GM18873 (cell line): ENCODE results near the gene HOXA5.

Experiments used
- ATAC-seq: cut with Tn5 transposase; IDR thresholded peaks from one replicate; pipeline ENCODE4 v1.9.1; 2021; ENCODE audit warnings: mild to moderate bottlenecking, moderate library complexity, moderate number of reproducible peaks; ENCODE audit not compliant: unreplicated experiment, low FRiP score

The HOXA5 gene

GRCh38 chr7:27182861-27183681 is 39.6 kb upstream of the HOXA5 start:
- no peak for ATAC-seq

GRCh38 chr7:27182285-27182841 is 38.9 kb upstream of the HOXA5 start:
- no peak for ATAC-seq

GRCh38 chr7:27181795-27182275 is 38.4 kb upstream of the HOXA5 start:
- ATAC-seq, result no peak

- ATAC-seq, result no peak
Measured at GRCh38 chr7:27180431-27181420, 37.2 kb upstream of the HOXA5 start.

- ATAC-seq, result no peak
Measured at GRCh38 chr7:27179503-27180430, 36.3 kb upstream of the HOXA5 start.

- no peak for ATAC-seq
Measured at GRCh38 chr7:27179030-27179429, 35.5 kb upstream of the HOXA5 start.

GRCh38 chr7:27178366-27178765 is 34.9 kb upstream of the HOXA5 start:
- ATAC-seq, result no peak

GRCh38 chr7:27177795-27178320 is 34.4 kb upstream of the HOXA5 start:
- no peak for ATAC-seq

GRCh38 chr7:27176962-27177794 is 33.7 kb upstream of the HOXA5 start:
- ATAC-seq, result no peak

- ATAC-seq, result no peak
Measured at GRCh38 chr7:27176524-27176845, 33.0 kb upstream of the HOXA5 start.

GRCh38 chr7:27175626-27176523 is 32.4 kb upstream of the HOXA5 start:
- ATAC-seq, result no peak

- no peak for ATAC-seq
Measured at GRCh38 chr7:27174874-27175625, 31.6 kb upstream of the HOXA5 start.

- no peak for ATAC-seq
Measured at GRCh38 chr7:27173956-27174873, 30.7 kb upstream of the HOXA5 start, which contains the start of gene HOXA10. Gene HOXA10 (minus strand): TSS chr7:27174320. CDS start chr7:27174306, 14 bp downstream.

- ATAC-seq, result no peak
Measured at GRCh38 chr7:27173511-27173955, 30.1 kb upstream of the HOXA5 start.

GRCh38 chr7:27172823-27173510 is 29.5 kb upstream of the HOXA5 start:
- ATAC-seq, result no peak
